ENCODE measurements around the gene TMEM263. TPM values are rescaled to one million over a fixed set of nuclear protein-coding genes. Genes with fewer than 3 reads are reported as not detected.
A peak's percentile ranks its signal among the peaks of the same experiment; 100 is the strongest.
"Not testable (repeated sequence)": the region's sequence is repeated elsewhere in the genome, so short reads cannot be mapped to it uniquely, and the experiment has no call there.

The TMEM263 gene
- total RNA-seq, 1 donor from 2014 or later, result 26.5 TPM

- H3K27me3 ChIP-seq (ENCODE audit: low read depth), result peaks cover 7% of the 10 kb centered on the region
- H3K9me3 ChIP-seq, result no peaks in the 10 kb centered on the region
- peaks cover 4% of the 10 kb centered on the region for H3K4me1 ChIP-seq
- no peak for DNase-seq
- no peak overlapping the region for H3K27ac ChIP-seq
- no peak for TF ChIP-seq CTCF (IDR thresholded peaks at IDR 0.05)
- no peak for ATAC-seq
- no peaks in the 10 kb centered on the region for H3K36me3 ChIP-seq
- no peak overlapping the region for H3K4me3 ChIP-seq
- intact Hi-C loops (cut with DNase I), result no loop called here
Measured at GRCh38 chr12:106917503-106917902, 38.2 kb upstream of the TMEM263 start.

GRCh38 chr12:106918746-106919145, 37.0 kb upstream of the TMEM263 start:
- no peaks in the 10 kb centered on the region for H3K36me3 ChIP-seq
- H3K4me3 ChIP-seq, result no peak overlapping the region
- no peaks in the 10 kb centered on the region for H3K9me3 ChIP-seq
- H3K27me3 ChIP-seq (ENCODE audit: low read depth), result peaks cover 7% of the 10 kb centered on the region
- H3K27ac ChIP-seq, result no peak overlapping the region
- ATAC-seq (no peak), DNase-seq (no peak)
- H3K4me1 ChIP-seq, result peaks cover 4% of the 10 kb centered on the region
- no peak for TF ChIP-seq CTCF (IDR thresholded peaks at IDR 0.05)
- intact Hi-C loops (cut with DNase I), result no loop called here

DNA sequence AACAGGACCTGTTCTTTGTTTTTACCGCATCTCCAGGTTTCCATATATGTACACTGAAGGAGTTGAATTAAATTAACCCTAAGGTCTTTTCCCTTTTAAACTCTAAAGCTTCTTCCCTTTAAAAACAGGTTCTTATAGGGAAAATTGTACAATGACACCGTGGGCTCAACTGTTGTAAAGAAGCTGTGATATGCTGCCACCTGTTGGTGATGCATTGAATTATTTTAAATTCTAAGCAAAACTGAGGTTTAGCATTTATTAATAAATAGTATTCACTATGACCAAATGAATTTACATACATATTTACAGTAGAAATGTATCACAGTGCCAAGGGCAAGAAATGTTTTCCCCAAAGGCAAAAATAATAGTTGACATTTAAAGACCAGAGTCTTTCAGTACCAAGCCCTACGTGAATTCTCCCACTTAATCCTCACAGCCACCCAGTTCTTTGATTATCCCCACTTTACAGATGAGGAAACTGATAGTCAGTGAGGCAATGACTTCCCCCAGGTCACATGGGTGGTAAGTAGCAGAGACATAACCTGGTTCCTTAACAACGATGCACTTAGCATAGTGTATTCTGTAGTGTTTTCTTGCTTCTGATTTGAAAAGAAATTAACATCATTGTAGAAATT, 35.7 kb upstream of the TMEM263 start:
- TF ChIP-seq CTCF (IDR thresholded peaks at IDR 0.05), result peak; percentile 81
- Histone ChIP-seq H3K27me3 (ENCODE audit: low read depth) (peaks cover 7% of the 10 kb centered on the region), H3K27ac (no peak overlapping the region), H3K9me3 (no peaks in the 10 kb centered on the region), H3K4me3 (no peak overlapping the region), H3K36me3 (no peaks in the 10 kb centered on the region), H3K4me1 (peaks cover 4% of the 10 kb centered on the region)
- DNase-seq, result no peak
- ATAC-seq, result peak in 1 of 2 donors; percentile 59
- intact Hi-C loops (cut with DNase I), result loop anchor here (10.0 kb wide), 1 partner anchor 535 kb away; no protein-coding TSS in a partner anchor

DNA sequence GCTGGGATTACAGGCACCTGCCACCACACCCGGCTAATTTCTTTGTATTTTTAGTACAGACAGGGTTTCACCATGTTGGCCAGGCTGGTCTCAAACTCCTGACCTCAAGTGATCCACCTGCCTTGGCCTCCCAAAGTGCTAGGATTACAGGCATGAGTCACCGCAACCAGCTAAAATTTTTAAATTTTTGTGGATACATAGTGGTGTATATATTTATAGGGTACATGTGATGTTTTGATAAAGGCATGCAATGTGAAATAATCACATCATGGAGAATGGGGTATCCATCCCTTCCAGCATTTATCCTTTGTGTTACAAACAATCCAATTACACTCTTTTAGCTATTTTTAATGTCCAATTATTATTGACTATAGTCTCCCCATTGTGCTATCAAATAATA, 33.7 kb upstream of the TMEM263 start:
- intact Hi-C loops (cut with DNase I), result loop anchor here (10.0 kb wide), 1 partner anchor 537 kb away; no protein-coding TSS in a partner anchor
- H3K36me3 ChIP-seq; DNase-seq; H3K27me3 ChIP-seq (ENCODE audit: low read depth); H3K4me3 ChIP-seq; H3K4me1 ChIP-seq; ATAC-seq; H3K9me3 ChIP-seq; H3K27ac ChIP-seq: not testable (repeated sequence)

DNA sequence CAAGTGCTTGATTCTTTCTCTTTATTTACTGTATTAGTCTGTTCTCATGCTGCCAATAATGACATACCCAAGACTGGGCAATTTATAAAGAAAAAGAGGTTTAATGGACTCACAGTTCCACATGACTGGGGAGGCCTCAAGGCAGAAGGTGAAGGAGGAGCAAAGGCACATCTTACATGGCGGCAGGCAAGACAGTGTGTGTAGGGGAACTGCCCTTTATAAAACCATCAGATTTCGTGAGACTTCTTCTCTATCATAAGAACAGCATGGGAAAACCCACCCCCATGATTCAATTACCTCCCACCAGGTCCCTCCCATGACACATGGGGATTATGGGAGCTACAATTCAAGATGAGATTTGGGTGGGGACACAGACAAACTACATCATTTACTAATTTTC, 32.1 kb upstream of the TMEM263 start:
- H3K9me3 ChIP-seq; DNase-seq; H3K4me3 ChIP-seq; H3K36me3 ChIP-seq; H3K27me3 ChIP-seq (ENCODE audit: low read depth); ATAC-seq; H3K27ac ChIP-seq; H3K4me1 ChIP-seq: not testable (repeated sequence)
- intact Hi-C loops (cut with DNase I), result loop anchor here (10.0 kb wide), 1 partner anchor 539 kb away; no protein-coding TSS in a partner anchor

GRCh38 chr12:106924268-106924861, 31.3 kb upstream of the TMEM263 start:
- peaks cover 4% of the 10 kb centered on the region for H3K4me1 ChIP-seq
- no peak for TF ChIP-seq CTCF (IDR thresholded peaks at IDR 0.05)
- no peaks in the 10 kb centered on the region for H3K9me3 ChIP-seq
- intact Hi-C loops (cut with DNase I), result loop anchor here (10.0 kb wide), 1 partner anchor 540 kb away; no protein-coding TSS in a partner anchor
- DNase-seq, result no peak
- no peak for ATAC-seq
- H3K27ac ChIP-seq, result no peak overlapping the region
- no peak overlapping the region for H3K4me3 ChIP-seq
- H3K27me3 ChIP-seq (ENCODE audit: low read depth), result peaks cover 4% of the 10 kb centered on the region
- no peaks in the 10 kb centered on the region for H3K36me3 ChIP-seq
